Measurements from ENCODE around the gene FCER1G. TPM values are rescaled to one million over a fixed set of nuclear protein-coding genes. Genes with fewer than 3 reads are reported as not detected.

Gene FCER1G
- total and polyA plus RNA-seq, 2 donors (not counting 3 experiments of a cell fraction or from before 2014, with no cell fraction given), result 1.1 to 1.6 TPM

GRCh38 chr1:161191971-161192370 is 23.1 kb upstream of the FCER1G start:
- H4K20me1 ChIP-seq (replicated peaks; ENCODE audit: control insufficient read depth, extremely low read depth, insufficient read depth, low read length), result no peaks in the 10 kb centered on the region
- H3K27ac ChIP-seq (ENCODE audit: insufficient read depth, low read depth, low read length), result no peak overlapping the region
- no peaks in the 10 kb centered on the region for H3K27me3 ChIP-seq (ENCODE audit: control insufficient read depth in 2 of 2, insufficient read depth in 2 of 2, low read length in 2 of 2)
- no peak for TF ChIP-seq POLR2A (IDR thresholded peaks at IDR 0.05; ENCODE audit: low read depth, low read length)
- no peak for TF ChIP-seq CTCF (IDR thresholded peaks at IDR 0.05; ENCODE audit: extremely low read depth in 1 of 2, insufficient read depth in 1 of 2, low read depth in 1 of 2, low read length in 2 of 2)
- no peak for TF ChIP-seq GATA2 (IDR thresholded peaks at IDR 0.05; ENCODE audit: insufficient read depth, insufficient read length, low read depth, low read length)
- no peak for TF ChIP-seq EZH2 (IDR thresholded peaks at IDR 0.05; ENCODE audit: borderline replicate concordance, low read depth, low read length, severe bottlenecking)
- TF ChIP-seq JUN (IDR thresholded peaks at IDR 0.05; ENCODE audit: borderline replicate concordance, insufficient read depth, insufficient read length, low read depth), result no peak
- TF ChIP-seq FOS (IDR thresholded peaks at IDR 0.05; ENCODE audit: borderline replicate concordance, insufficient read depth, low read length), result no peak
- intact Hi-C loops (cut with micrococcal nuclease), result loop anchor here (1.0 to 2.0 kb wide), 5 partner anchors 17 to 190 kb away; no protein-coding TSS in a partner anchor
- no peak overlapping the region for H2AFZ ChIP-seq (ENCODE audit: low read depth, low read length)
- peaks cover 16% of the 10 kb centered on the region for H3K79me2 ChIP-seq (ENCODE audit: control insufficient read depth, insufficient read depth, low read length)
- peaks cover 17% of the 10 kb centered on the region for H3K4me1 ChIP-seq (ENCODE audit: control insufficient read depth, extremely low read depth, insufficient read depth, low read length)
- no TSS peak for BruUV-seq (replicated peaks)
- CTCF ChIA-PET, result interaction anchor here (1.1 to 6.2 kb wide), 9 partner anchors 9 to 190 kb away, joined by 3 to 54 read pairs (median 8); partner anchors contain the start of genes APOA2, NDUFS2 and TOMM40L
- POLR2A ChIA-PET, result interaction anchor here (1.0 kb wide), 1 partner anchor 26 kb away, joined by 3 read pairs; the partner anchor contains the start of gene PPOX
- H3K4me2 ChIP-seq (ENCODE audit: insufficient read depth, low read length), result no peak overlapping the region
- H3K4me3 ChIP-seq (replicated peaks in 1 of 3; ENCODE audit: insufficient read depth in 1 of 3, low read depth in 1 of 3, low read length in 3 of 3), result no peak overlapping the region
- FAIRE-seq (no peak), DNase-seq (ENCODE audit: low read depth, low spot score) (no peak)
- no peaks in the 10 kb centered on the region for H3K9me3 ChIP-seq (replicated peaks; ENCODE audit: control insufficient read depth, insufficient read depth, low read length)
- H3K36me3 ChIP-seq (ENCODE audit: control insufficient read depth in 2 of 2, extremely low read depth in 1 of 2, insufficient read depth in 2 of 2, low read length in 2 of 2), result peaks cover 3% of the 10 kb centered on the region in 2 experiments
- dilution Hi-C loops (cut with MboI; ENCODE audit: extremely low pct_ligation_motif_present, low sequenced_read_pairs), result no loop called here
- no peaks in the 10 kb centered on the region for H3K9me1 ChIP-seq (replicated peaks; ENCODE audit: control insufficient read depth, extremely low read depth, insufficient read depth, low read length)
- H3K9ac ChIP-seq (replicated peaks; ENCODE audit: extremely low read depth, insufficient read depth, low read length), result no peak overlapping the region

All from endothelial cell of umbilical vein (primary cell).